ENCODE results near the gene BBOX1. TPM values are rescaled to one million over a fixed set of nuclear protein-coding genes. Genes with fewer than 3 reads are reported as not detected.
A peak's percentile ranks its signal among the peaks of the same experiment; 100 is the strongest.

The BBOX1 gene
- polyA plus RNA-seq, 1 donor = 58.8 TPM

DNA sequence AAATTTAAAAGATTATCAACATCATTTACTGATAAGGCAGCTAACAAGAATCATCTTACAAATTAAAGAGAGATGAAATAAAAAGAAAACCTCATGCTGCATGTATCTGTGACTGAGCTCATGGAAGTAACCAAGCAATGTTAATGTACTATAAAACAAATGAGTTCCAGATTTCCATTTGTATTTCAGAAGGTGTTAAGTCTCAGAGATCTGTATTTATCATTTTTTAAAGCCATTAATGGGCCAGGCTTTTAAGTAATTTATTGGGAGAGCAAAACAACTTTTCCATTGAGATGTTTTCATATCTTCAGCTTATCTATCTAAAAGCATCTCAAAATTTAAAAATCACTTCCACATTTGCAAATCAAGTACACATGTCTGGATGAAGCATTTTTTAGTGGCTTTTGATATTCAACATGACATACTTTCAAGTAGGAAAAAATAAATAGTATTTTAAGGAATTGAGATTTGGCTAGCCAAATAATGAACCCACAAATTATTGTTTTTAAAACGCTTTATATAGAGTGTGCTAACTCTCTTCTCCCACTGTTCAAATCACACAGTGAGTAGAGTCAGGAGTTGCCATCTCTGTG is 17.9 kb upstream of the BBOX1 start:
- no peak for DNase-seq

DNA sequence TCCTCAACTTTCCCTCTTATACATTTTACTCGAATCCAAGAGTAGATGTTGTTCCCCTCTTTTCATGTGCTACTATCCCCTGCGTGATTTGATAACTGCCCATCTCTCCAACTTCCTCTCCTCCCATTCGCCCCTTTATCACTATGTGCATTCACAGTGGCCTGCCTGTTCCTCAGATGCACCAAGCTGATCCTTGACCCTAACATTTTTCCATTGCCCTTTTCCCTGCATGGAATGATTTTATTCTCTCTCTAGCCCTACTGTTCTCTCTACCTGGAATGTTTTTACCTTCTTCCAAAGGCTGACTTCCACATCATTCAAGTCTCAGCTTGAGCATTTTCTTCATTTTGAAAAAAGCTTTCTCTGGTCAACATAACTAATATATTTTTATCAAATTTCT is 15.8 kb upstream of the BBOX1 start:
- DNase-seq = no peak

DNA sequence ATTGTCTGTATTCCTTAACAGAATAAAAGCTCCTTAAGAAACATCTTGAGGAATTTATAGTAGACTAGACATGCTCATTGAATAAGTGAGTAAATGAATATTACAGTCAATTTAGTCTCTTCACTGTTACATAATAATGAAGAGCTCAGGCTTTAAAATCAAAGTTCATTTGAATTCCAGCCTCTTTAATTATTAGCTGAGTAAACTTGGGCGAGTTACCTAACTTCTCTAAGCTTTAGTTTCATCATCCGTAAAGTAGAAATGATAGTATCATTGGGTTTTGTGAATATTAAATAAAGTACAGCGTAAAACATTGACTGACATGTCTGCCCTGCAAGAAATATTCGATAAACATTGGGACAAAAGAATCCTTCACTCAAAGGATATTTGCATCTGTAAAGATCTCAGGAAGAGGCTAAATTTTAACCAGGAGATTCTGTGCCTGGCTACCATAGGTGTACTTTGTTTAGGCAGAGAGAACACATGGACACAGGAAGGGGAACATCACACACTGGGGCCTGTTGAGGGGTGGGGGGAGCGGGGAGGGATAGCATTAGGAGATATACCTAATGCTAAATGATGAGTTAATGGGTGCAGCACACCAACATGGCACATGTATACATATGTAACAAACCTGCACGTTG is 15.2 kb upstream of the BBOX1 start:
- DNase-seq = no peak

DNA sequence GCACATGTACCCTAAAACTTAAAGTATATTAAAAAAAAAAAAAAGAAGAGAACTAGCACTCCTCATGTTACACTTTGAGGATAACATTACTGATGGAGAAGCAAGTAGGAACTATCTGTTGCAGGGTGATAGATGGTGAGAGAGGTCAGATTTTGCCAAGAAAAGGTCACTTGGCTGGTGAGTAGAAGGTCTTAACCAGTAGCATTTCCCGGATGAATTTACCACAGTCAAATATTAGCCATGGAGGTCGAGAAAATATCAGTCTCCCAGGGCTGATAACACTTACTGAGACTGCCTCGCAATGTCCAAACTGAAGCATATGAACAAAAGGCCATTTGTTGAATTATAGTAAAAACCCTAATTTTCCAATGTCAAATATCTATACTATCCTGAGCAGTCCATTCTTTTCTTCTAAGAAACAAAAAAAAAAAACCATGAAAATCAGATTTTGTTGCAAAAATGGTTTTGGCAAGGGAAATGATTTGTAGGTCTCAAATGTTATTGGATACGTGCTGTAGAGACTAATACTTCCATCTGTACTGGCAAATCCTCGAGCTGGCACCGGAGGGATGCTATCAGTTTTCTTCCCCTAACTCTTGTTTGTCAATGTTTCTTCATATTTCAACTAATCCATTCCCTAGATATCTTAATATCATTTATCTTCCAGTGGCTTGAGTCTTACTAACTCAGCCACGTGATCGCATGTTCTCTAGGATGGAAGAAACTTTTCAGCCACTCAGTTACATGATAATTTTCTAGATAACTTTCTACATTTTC is 14.5 kb upstream of the BBOX1 start:
- DNase-seq = no peak

DNA sequence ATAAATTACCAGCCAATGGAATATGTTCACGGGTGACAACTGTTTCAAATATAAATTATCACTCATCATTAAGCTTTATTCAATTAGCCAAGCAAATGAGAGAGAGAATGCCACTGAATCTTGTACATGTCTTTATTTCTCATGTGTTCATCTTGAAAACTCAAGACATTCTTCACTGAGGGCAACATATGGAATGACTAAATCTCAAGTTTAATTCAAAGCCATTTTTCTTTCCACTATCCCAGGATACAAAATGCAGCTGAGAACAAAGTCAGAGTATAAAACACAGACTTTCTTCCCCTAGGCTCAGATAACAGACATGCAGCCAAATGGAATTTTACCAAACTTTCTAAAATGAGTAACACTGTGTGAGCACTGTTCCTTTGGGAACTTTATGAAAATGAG is 12.1 kb upstream of the BBOX1 start:
- peak; percentile 51 for DNase-seq

DNA sequence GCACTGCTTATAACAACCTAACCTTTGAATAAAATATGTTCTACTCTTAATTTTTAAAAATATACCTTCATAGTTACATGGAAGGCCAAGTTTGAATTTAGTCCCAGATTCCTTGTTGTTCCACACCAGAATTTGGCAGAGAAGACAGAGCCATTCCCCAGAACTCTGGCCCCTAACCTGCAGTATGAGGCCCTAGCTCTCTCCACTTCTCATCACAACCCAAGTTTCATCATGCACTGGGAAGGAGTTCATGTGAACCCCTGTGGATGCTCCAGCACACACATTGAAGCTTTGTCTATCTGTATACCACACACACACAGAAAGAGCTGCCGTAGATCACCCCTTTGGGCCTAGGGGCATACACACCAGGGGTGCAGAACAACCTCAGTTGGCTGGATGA is 10.6 kb upstream of the BBOX1 start:
- DNase-seq = no peak

DNA sequence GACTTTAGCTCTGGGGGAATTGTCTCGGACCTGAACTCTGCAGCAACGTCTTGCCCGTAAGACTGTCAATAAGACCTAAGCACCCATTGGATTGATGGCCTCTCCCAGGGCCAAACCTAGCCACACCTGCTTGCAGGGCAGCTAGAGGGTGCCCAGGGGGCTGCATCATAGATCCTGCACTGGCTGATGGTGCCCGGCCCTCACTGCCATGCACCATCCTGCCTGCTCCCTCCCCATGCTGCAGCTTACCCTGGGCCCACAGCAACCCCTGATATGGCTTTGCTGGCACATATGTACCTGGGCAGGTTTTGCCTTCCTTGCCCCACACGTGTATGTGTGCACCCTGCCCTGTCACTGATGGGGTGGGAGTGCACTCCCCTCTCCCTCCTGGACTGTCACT is 8.9 kb upstream of the BBOX1 start:
- no peak for DNase-seq

DNA sequence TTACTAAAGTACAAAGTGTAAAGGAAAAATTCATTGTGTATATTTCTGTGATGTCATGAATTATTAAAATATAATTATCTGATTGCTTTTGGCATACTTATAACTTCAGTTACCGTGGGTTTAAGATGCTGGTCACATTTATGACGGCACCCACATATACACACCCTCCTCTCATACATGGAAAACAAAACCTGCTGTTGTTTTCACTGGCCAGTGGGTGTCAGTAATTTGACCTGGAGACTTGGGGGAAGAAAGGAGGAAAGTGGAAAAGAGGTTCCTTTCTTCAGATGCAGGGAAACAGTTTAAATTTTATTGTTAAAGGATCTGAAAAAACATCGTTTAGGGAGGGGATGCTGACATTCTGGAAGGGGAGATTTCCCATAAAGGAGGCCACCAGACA is 742 bp upstream of the BBOX1 start:
- no peak for DNase-seq

DNA sequence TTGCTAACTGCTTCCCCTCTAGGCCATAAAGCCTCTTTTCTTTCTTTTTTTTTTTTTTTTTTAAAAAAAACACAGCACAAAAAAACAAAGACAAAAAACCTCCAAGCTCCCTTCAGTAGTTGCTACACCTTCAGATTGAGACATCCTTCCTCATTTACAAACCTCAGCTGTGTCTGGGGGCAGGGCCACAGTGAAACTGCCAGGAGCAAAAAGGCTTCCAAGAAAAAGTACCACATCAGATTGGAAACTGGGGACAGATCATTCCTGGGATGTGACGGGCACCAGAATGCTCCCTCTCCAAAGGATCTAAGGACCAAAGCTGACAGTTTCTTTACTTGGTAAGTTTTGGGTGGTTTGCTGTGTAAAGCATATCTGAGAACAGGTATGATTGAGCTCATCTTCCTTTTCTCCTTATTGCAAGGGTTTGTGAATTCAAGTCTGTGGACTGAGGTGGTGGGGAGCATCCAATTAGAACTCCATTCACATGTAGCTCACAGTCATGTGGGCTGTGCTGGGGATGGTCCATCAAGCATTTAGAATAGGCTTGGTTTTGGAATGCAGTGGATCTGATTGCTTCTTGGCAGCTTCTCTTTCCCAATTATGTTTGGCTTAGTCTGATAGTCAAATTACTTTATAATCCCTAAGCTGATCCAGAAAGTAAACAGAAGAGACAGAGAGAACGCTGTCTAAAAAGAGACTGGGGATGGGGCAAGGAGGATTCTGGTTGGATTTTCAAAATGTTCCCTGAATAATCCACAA is 705 bp downstream of the BBOX1 start:
- DNase-seq = no peak

DNA sequence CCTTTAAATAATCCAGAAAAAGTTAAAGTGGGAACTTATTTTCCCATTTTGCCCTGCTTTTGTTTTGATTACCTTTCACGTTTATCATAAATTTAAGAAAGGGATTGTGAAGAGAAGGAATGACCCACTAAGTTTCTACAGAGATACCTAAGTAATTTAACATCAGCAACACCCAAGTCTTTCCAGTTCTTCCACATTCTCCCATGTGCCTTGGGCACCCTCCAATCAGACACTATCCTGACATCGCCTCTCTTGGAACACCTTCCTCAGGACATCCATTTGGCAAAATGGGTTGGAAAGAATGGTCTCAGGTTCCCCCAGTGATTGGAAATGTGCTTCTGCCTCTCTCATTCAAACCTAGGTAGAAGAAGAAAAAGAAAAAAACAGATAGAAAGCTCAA is 6.3 kb downstream of the BBOX1 start:
- DNase-seq = no peak

DNA sequence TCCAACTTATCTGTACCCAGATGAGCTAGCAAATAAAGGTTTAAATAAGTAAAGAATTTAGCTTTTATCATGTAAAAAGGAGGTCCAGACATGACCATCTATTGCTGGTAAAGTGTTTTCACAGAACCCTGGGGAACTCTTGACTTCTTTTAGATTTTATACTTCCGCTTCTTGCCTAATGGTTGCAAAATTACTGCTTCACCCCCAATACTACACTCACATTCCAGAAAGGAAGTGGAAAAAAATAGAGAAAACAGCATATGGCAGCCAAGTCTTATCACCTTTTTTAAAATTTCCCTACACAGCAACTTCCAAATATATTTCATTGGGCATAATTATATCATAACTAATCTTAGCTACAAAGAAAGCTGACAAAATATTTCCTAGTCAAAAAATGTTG is 12.1 kb downstream of the BBOX1 start:
- DNase-seq = no peak

DNA sequence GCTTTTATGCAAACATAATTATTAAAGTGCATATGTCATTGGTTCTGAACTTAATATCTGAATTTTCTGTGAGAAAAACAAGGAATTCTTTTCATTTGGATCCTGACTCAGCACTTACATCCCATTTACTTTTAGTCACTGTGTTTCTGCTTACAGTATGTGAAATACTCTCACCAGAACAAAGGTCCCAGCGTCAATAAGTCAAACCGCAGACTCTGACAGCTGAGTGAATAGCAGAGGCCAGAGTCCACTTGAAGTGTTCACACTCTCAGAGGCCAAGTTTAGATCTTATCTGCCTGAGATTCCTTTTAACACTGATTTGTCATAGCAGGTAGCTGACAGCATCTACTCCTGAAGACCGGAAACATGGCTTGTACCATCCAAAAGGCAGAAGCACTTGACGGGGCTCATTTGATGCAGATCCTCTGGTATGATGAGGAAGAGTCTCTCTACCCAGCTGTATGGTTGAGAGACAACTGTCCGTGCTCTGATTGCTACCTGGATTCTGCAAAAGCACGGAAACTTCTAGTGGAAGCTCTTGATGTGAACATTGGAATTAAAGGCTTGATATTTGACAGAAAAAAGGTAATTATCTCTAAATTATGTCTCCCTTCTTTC is 14.6 kb downstream of the BBOX1 start:
- no peak for DNase-seq

DNA sequence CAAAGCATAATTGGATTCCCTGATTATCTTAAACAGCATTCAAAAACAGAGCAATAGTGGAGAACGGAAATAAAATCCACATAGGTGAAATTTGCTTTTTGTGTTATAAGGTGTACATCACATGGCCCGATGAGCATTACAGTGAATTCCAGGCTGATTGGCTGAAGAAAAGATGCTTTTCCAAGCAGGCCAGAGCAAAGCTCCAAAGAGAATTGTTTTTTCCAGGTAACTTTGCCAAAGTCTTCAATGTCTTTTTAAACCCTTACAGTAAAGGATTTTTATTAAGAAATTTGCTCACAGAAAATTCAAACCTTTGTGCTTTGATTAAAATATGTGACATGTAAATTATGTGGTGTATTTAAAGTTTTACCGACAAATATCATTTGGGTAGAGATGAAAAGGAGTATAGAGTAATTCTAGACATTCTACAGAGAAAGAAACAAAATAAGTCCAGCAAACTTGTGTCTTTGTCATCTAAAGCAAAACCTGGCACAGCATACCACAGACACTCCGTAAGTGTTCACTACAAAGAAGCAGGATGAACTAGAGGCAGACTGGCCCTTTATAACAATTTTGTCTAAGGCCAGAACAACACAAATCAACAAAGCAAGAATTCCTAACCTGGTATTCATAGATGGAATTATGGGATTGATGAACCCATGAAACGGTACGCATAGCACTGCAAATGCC is 16.6 kb downstream of the BBOX1 start:
- no peak for DNase-seq

DNA sequence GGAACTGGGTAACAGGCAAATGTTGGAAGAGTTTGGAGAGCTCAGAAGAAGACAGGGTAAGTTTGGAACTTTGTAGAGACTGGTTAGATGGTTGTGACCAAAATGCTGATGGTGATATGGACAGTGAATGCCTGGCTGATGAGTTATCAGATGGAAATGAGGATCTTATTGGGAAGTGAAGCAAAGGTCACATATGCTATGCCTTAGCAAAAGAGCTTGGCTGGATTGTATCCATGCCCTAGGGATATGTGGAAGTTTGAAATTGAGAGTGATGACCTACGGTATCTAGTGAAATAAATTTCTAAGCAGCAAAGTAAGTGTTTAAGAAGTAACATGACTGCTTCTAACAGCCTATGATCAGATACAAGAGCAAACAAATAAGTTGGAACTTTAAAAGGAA is 17.8 kb downstream of the BBOX1 start:
- DNase-seq = no peak

DNA sequence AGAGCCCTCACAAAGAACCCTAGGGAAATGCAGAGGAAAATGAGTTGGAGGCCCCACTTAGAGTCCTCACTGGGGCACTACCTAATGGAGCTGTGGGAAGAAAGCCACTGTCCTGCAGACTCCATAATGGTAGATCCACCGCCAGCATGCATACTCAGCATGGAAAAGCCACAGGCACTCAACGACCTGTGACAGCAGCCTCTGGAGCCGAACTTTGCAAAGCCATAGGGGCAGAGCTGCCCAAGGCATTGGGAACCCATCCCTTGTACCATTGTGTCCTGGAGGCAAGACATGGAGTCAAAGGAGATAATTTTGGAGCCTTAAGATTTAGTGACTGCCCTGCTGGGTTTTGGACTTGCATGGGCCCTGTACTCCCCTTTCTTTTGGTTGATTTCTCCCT is 18.8 kb downstream of the BBOX1 start:
- no peak for DNase-seq

DNA sequence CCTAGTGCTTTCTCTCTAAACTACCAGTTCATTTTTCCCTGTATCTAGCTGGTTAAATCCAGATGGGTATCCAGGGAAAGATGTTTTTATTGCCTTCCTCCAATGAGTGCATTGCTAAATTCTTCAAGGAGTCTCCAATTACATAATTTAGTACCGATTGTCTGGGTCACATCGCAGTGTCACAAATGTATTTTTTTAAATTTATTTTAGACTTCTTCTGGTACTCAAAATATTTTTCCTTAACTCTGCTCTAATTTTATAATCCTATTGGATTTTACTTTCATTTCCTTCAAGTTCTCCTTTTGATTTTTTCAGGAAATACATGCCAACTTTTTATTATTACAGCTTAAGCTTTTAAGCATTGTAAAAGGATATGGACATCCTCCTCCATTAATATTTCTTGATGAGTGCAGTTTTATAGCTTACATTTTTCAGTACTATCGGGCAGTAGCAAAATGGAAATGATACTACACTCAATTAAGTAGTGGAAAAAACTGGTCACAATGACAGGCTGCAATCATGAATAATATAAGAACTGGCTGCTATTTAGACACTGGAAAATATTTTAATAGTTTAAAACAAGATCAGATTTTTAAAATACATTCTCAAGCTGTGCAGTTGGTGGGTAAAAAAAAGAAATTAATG is 20.3 kb downstream of the BBOX1 start:
- DNase-seq = no peak

DNA sequence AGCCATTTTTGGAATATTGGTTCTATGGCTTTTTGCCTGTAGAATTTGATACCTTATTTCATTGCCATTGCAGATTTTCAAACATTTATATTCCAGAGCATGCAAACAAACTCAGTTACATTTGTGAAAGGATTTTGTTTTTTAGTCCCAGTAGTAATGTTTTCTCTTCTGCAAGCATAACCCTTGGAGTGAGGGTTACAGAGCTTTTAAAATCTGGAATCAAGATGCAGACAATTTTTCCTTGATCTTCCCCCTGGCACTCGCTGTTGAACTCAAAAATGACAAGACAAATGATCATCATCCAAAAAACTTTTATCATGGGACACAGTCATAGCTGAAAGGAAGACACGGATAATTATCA is 20.8 kb downstream of the BBOX1 start:
- DNase-seq = no peak

DNA sequence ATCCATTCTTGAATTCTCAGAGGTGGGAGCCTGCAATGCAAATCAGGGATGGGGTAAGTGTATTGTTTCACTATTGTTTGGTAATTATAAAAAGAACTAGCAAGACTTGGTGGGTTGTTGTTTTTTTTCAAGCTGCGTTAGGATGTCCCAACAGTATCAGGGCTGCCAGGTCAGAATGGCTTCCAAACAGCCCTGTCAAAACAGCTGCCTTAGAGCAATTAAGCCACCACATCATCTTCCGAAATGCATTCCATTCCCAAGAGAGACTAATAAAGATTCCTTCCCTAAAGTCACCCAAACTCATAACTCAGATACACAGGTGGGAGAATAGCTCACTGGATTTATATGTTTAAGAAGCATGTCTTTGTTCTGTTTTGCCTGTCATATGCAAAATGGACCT is 23.5 kb downstream of the BBOX1 start:
- DNase-seq = no peak

DNA sequence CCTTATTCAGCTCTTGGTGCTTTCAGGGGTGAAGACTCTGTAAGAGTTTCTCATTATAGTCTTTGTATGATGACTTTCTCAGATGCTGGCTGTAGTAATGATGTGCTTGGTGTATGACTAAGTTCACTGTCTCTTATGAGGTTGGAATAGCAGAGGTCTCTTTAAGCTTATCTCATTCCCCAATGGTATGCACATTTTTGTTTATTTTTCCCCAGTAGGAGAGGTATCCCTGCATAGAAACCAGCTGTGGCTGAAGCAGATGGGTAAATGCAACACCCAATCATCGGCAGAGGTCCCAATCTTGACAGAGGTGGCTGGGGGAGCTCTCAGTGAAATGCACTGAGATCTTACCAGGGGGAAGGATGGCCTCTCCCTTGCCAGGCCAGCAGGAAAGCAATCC is 34.6 kb downstream of the BBOX1 start:
- no peak for DNase-seq

DNA sequence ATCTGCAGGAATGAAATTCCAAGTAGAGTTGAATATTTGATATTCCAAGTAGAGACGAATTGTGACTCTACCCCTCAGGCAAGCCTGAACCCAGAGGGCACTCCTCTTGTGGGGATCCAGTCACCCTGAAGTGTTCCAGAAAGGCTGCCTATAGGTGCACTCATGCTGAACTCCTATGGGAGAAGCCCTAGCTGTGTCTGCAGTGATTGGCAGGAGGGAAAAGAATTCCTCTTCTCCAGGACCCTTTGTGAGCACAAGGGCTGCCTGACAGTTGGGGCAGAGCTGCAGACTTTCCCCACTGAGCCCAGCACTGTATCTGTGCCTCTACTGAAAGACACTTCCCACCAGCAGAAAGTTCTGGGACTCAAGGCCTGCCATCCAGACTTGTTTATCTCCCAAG is 35.0 kb downstream of the BBOX1 start:
- no peak for DNase-seq

DNA sequence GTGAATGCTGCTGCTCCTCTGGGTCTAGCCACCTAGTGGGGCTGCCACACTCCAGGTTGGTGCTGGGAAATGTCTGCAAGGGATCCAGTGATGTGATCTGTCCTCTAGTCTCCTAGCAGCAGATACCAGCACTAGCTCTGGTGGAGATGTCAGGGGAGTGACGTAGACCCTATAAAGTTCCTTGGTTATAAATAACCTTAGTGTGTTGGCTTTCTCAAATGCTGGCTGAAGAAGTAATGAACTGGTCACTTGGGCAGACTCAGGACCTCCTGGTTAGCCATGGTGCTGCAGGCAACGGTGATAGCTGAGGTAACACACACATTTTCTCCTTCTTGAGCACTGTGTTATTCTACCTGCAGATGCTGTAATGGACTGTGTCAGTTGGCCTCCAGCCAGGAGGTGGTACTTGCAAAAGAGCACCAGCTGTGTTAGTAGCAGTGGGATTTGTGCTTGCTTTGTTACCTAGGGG is 35.5 kb downstream of the BBOX1 start:
- no peak for DNase-seq
